22Rv1 (cell line): ENCODE measurements around the gene OR14A2.
"Not testable (repeated sequence)": the region's sequence is repeated elsewhere in the genome, so short reads cannot be mapped to it uniquely, and the experiment has no call there.

Experiments
- H3K27ac ChIP-seq: fragments of 450-650 bp; 2 replicates; pipeline ENCODE4 v1.5.1; 2017
- CTCF ChIP-seq: fragments of 450-650 bp; IDR thresholded peaks from 2 replicates; pipeline ENCODE4 v1.5.1; 2017; ENCODE audit warnings: mild to moderate bottlenecking
- ZFX ChIP-seq: fragments of 450-650 bp; IDR thresholded peaks from 2 replicates; pipeline ENCODE4 v1.6.1; 2017; ENCODE audit warnings: antibody characterized with exemption, borderline replicate concordance

Gene OR14A2

GRCh38 chr1:247741756-247742155 lies 6.2 kb downstream of the OR14A2 start:
- no peak overlapping the region for H3K27ac ChIP-seq
- TF ChIP-seq CTCF: no peak
- TF ChIP-seq ZFX: no peak

- TF ChIP-seq CTCF (no peak), ZFX (no peak)
- H3K27ac ChIP-seq: no peak overlapping the region
Observed at GRCh38 chr1:247740721-247741120, 7.2 kb downstream of the OR14A2 start.

GRCh38 chr1:247738315-247738714 lies 9.6 kb downstream of the OR14A2 start, which contains the start of gene OR14K1:
TSS of gene OR14K1 (plus strand) at chr1:247738615. CDS start at chr1:247738615, 0 bp downstream.
- no peak within 1 kb of the TSS for H3K27ac ChIP-seq
- TF ChIP-seq ZFX: no peak
- TF ChIP-seq CTCF: no peak

- TF ChIP-seq ZFX: no peak
- TF ChIP-seq CTCF: no peak
- H3K27ac ChIP-seq: no peak overlapping the region
Observed at GRCh38 chr1:247721222-247721621, 26.7 kb downstream of the OR14A2 start.

- H3K27ac ChIP-seq: no peak within 1 kb of the TSS
- TF ChIP-seq ZFX: no peak
- TF ChIP-seq CTCF: no peak
Observed at GRCh38 chr1:247716546-247716945, 31.4 kb downstream of the OR14A2 start, which contains the start of gene OR6F1. TSS of gene OR6F1 (minus strand) at chr1:247716646. CDS start at chr1:247712755, 3,891 bp downstream.

GRCh38 chr1:247713753-247714152 lies 34.2 kb downstream of the OR14A2 start:
- TF ChIP-seq CTCF (no peak), ZFX (no peak)
- no peak overlapping the region for H3K27ac ChIP-seq

- not testable (repeated sequence) for H3K27ac ChIP-seq
Observed at GRCh38 chr1:247710681-247711080, 37.3 kb downstream of the OR14A2 start.

GRCh38 chr1:247701338-247701737 lies 46.6 kb downstream of the OR14A2 start:
- H3K27ac ChIP-seq: no peak overlapping the region
- no peak for TF ChIP-seq CTCF
- no peak for TF ChIP-seq ZFX
